ENCODE measurements around the gene OPCML. TPM values are rescaled to one million over a fixed set of nuclear protein-coding genes. Genes with fewer than 3 reads are reported as not detected.

Gene OPCML
- total RNA-seq, 2 experiments from 2014 or later, result not detected

DNA sequence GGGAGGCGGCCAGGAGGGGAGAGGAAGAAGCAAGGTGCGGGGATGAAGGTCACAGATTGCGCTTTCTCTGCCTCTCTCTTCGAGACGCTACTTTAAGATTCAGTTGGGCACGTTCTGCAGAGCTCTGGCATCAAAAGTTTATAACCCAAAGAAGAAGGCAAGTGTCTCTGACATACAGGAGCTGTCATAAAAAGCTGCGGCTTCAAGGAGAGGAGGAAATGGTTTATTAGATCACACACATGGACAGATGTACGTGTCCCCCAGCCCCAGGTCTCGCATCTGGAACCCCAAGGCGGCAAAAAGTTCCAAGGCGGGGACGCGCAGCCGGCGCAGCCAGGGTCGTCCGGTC is 589.0 kb downstream of the OPCML start:
- ChIA-PET CTCF (interaction anchor here (0.8 to 1.4 kb wide), 3 partner anchors 8 to 338 kb away, joined by 3 read pairs; no protein-coding TSS in a partner anchor), POLR2A (no interaction called here)
- Mint-ChIP-seq H3K9me3 (ENCODE audit: low read depth) (no peaks in the 10 kb centered on the region), H3K4me3 (no peak overlapping the region), H3K27ac (no peak overlapping the region), H3K36me3 (ENCODE audit: low read depth) (no peaks in the 10 kb centered on the region), H3K27me3 (peaks cover 23% of the 10 kb centered on the region), H3K4me1 (peaks cover 2% of the 10 kb centered on the region)
- DNase-seq, result no peak
- intact Hi-C loops (cut with DNase I, micrococcal nuclease), result loop anchor here in 1 of 2 experiments (5.0 kb wide), 1 partner anchor 1246 kb away; no protein-coding TSS in a partner anchor
- no peak for ATAC-seq

- H3K4me1 Mint-ChIP-seq, result peaks cover 2% of the 10 kb centered on the region
- H3K27ac Mint-ChIP-seq, result no peak overlapping the region
- H3K4me3 Mint-ChIP-seq, result no peak overlapping the region
- DNase-seq, result no peak
- no peaks in the 10 kb centered on the region for H3K9me3 Mint-ChIP-seq (ENCODE audit: low read depth)
- ChIA-PET CTCF (interaction anchor here (1.0 to 1.4 kb wide), 2 partner anchors 11 to 337 kb away, joined by 3 read pairs; no protein-coding TSS in a partner anchor), POLR2A (no interaction called here)
- no peak for ATAC-seq
- peaks cover 23% of the 10 kb centered on the region for H3K27me3 Mint-ChIP-seq
- intact Hi-C loops (cut with DNase I, micrococcal nuclease), result loop anchor here in 1 of 2 experiments (5.0 kb wide), 1 partner anchor 1245 kb away; no protein-coding TSS in a partner anchor
- no peaks in the 10 kb centered on the region for H3K36me3 Mint-ChIP-seq (ENCODE audit: low read depth)
These were observed 589.5 kb downstream of the OPCML start for GRCh38 chr11:132942611-132943356.

DNA sequence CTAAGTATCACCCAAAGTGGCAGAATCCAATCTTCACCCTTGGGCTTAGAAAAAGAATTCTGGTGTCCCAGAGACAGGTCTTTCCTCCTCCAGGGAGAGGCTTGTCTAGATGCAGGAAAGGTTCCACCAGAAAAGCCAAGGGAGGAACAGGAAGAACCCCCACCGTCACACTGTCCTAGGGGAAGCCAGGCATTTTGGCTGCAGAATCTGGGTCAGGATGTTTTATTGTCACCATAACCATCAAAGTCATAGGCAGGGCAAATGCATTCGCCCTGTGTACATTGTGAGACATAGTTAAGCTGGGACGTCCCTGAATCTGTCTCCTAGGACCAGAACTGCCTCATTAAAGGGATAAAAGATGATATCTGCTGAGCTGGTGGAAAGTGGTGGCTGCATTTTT is 590.5 kb downstream of the OPCML start:
- intact Hi-C loops (cut with DNase I, micrococcal nuclease), result loop anchor here (1.0 to 5.0 kb wide), 4 partner anchors 662 to 1244 kb away; no protein-coding TSS in a partner anchor
- CTCF ChIA-PET, result interaction anchor here (0.6 to 2.6 kb wide), 10 partner anchors 8 to 1019 kb away, joined by 3 to 11 read pairs (median 5); no protein-coding TSS in a partner anchor

DNA sequence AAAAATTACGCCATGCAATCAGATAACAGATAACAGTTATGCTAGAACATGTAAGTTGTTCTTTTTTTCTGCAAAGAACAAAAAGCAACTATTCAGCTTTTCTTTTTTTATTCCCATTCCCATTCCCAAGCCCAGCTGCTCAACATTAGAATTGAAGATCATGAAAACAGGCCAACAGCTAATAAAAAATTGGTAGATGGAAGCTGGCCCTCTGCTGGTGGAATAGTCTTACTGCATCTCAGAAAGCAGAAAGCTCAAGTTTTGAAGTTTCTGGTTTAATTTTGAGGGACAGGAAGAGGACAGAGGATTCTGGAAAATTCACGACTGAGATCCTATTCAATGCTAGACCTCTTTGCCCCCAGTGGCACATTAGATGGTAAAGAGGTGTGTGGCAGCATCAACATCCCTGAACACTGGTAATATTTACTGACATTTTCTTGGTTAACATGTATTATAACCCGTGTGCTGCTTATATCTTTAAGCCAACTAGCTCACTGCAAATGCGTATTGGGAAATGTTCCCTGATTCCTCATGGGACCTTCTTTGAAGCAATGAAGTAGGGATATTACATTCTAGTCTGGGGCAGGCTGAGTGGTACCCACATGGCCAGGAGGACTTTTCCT is 591.2 kb downstream of the OPCML start:
- ATAC-seq (no peak), DNase-seq (peak; percentile 21)
- H3K9me3 Mint-ChIP-seq (ENCODE audit: low read depth), result no peaks in the 10 kb centered on the region
- H3K4me3 Mint-ChIP-seq, result no peak overlapping the region
- H3K4me1 Mint-ChIP-seq, result peaks cover 2% of the 10 kb centered on the region
- H3K36me3 Mint-ChIP-seq (ENCODE audit: low read depth), result no peaks in the 10 kb centered on the region
- no peak overlapping the region for H3K27ac Mint-ChIP-seq
- POLR2A ChIA-PET, result interaction anchor here (0.6 kb wide), 1 partner anchor 40 kb away, joined by 3 read pairs; no protein-coding TSS in a partner anchor
- intact Hi-C loops (cut with DNase I, micrococcal nuclease), result loop anchor here (1.0 to 5.0 kb wide), 4 partner anchors 662 to 1244 kb away; no protein-coding TSS in a partner anchor
- peaks cover 23% of the 10 kb centered on the region for H3K27me3 Mint-ChIP-seq
- CTCF ChIA-PET, result interaction anchor here (0.6 to 2.6 kb wide), 23 partner anchors 9 to 1249 kb away, joined by 3 to 11 read pairs (median 4); no protein-coding TSS in a partner anchor

More for the DNA sequence above, 590.5 kb downstream of the OPCML start:
- POLR2A ChIA-PET, result no interaction called here
- H3K27me3 Mint-ChIP-seq, result peaks cover 23% of the 10 kb centered on the region
- ATAC-seq (no peak), DNase-seq (no peak)
- peaks cover 2% of the 10 kb centered on the region for H3K4me1 Mint-ChIP-seq
- H3K4me3 Mint-ChIP-seq, result no peak overlapping the region
- H3K36me3 Mint-ChIP-seq (ENCODE audit: low read depth), result no peaks in the 10 kb centered on the region
- no peaks in the 10 kb centered on the region for H3K9me3 Mint-ChIP-seq (ENCODE audit: low read depth)
- no peak overlapping the region for H3K27ac Mint-ChIP-seq

DNA sequence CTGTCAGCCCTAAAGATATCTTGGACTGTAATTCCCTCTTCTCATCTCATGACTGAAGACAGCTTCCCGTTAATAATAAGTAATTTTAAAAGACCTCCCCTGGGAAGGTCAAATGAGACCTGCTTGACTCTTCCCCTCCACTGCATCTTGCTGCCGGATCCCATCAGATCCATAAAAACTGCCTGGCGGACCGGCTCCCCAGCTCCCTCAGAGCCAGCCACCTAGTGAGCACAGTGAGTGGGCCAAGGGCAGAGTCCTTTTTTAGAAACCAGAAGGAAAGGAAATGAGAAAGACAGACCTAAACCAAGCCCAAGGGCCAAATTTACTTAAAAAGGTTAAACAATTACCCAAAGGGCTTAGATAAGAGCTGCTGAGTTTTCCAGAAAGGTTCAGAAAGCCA is 595.3 kb downstream of the OPCML start:
- no peak for ATAC-seq
- H3K4me1 Mint-ChIP-seq, result no peaks in the 10 kb centered on the region
- POLR2A ChIA-PET, result no interaction called here

GRCh38 chr11:132935383-132935782 is 596.9 kb downstream of the OPCML start:
- no peak for DNase-seq
- CTCF ChIA-PET, result no interaction called here
- Mint-ChIP-seq H3K27me3 (peaks cover 3% of the 10 kb centered on the region), H3K36me3 (ENCODE audit: low read depth) (no peaks in the 10 kb centered on the region), H3K4me1 (no peaks in the 10 kb centered on the region), H3K9me3 (ENCODE audit: low read depth) (no peaks in the 10 kb centered on the region), H3K27ac (no peak overlapping the region), H3K4me3 (no peak overlapping the region)
- POLR2A ChIA-PET, result no interaction called here
- intact Hi-C loops (cut with DNase I, micrococcal nuclease), result no loop called here
- no peak for ATAC-seq

More for the DNA sequence above, 595.3 kb downstream of the OPCML start:
- no peak for DNase-seq
- Mint-ChIP-seq H3K36me3 (ENCODE audit: low read depth) (no peaks in the 10 kb centered on the region), H3K4me3 (no peak overlapping the region), H3K27ac (no peak overlapping the region), H3K27me3 (peaks cover 6% of the 10 kb centered on the region), H3K9me3 (ENCODE audit: low read depth) (no peaks in the 10 kb centered on the region)
- CTCF ChIA-PET, result no interaction called here
- intact Hi-C loops (cut with DNase I, micrococcal nuclease), result no loop called here

- Mint-ChIP-seq H3K36me3 (ENCODE audit: low read depth) (no peaks in the 10 kb centered on the region), H3K27ac (no peak overlapping the region), H3K27me3 (peaks cover 3% of the 10 kb centered on the region), H3K4me1 (no peaks in the 10 kb centered on the region), H3K4me3 (no peak overlapping the region), H3K9me3 (ENCODE audit: low read depth) (no peaks in the 10 kb centered on the region)
- ATAC-seq, result no peak
- POLR2A ChIA-PET, result no interaction called here
- DNase-seq, result no peak
- intact Hi-C loops (cut with DNase I, micrococcal nuclease), result no loop called here
- CTCF ChIA-PET, result no interaction called here
These were observed 598.6 kb downstream of the OPCML start for GRCh38 chr11:132933703-132934102.

DNA sequence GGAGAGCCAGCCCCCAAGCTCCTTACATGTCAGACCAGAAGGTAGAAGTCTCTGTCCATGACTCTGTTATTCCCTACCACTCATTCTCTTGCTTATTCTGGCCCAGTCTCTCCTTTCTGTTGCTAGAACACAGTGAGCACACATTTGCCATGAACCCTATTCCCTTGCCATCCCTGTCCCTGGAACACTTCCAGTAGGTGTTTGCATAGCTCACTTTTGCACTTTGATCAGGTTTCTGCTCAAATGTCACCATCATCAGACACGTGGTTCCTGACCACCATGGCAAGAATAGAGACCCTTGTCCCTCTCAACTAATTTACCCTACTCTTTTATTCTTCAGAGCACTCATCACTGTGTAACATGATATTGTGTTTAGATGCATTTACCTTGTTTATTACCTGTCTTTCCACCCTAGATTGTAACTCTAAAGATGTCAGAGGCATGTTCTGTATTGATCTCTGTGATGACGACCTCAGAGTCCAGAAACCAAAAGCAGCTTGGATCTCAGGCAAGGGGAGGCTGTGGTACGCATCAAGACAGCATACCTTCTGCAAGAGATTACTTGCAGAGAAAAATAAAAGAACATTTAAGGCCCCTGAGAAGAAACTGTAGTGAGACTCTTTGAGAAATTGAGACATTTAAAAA is 606.4 kb downstream of the OPCML start:
- POLR2A ChIA-PET, result no interaction called here
- Mint-ChIP-seq H3K27me3 (peaks cover 7% of the 10 kb centered on the region), H3K4me1 (no peaks in the 10 kb centered on the region), H3K9me3 (ENCODE audit: low read depth) (no peaks in the 10 kb centered on the region), H3K4me3 (no peak overlapping the region), H3K36me3 (ENCODE audit: low read depth) (no peaks in the 10 kb centered on the region), H3K27ac (no peak overlapping the region)
- ATAC-seq (no peak), DNase-seq (no peak)
- CTCF ChIA-PET, result interaction anchor here (1.2 to 1.7 kb wide), 2 partner anchors 14 kb away, joined by 3 to 8 read pairs; no protein-coding TSS in a partner anchor
- intact Hi-C loops (cut with DNase I, micrococcal nuclease), result no loop called here

- Mint-ChIP-seq H3K36me3 (ENCODE audit: low read depth) (no peaks in the 10 kb centered on the region), H3K9me3 (ENCODE audit: low read depth) (no peaks in the 10 kb centered on the region), H3K27ac (no peak overlapping the region), H3K27me3 (peaks cover 4% of the 10 kb centered on the region), H3K4me3 (no peak overlapping the region), H3K4me1 (no peaks in the 10 kb centered on the region)
- DNase-seq (no peak), ATAC-seq (no peak)
- intact Hi-C loops (cut with DNase I, micrococcal nuclease), result no loop called here
- ChIA-PET CTCF (no interaction called here), POLR2A (no interaction called here)
These were observed 610.7 kb downstream of the OPCML start for GRCh38 chr11:132921597-132921996.

DNA sequence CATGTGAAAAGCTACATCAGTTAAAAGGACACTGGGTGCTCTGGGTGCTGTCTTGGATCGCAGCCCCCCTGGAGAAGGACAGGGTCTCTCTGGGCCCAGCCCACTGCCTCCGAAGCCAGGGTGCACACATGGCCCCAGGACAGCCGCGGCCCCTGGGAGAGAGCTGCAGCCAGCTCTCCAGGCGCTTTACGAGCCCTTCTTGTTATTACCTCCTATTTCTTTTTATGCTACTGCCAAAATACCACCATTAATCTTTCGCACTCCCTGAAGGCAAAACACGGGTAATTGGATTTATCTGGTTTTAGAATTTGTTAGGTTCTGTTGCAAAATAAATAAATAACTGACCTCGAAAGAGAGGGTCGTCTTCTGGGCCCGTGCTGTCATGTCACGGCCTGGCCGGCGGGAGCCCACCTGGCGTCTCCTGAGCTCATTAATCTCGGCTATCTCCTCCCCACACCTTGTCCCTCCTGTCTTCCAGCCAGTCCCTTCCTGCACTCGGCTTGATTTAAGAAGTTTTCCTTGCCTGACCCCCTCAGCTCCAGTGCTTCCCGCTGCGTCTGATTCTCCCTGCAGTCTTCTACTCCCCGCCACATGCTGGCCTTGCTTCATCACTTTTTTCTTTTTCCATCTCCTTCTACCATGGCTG is 611.7 kb downstream of the OPCML start:
- intact Hi-C loops (cut with DNase I, micrococcal nuclease), result no loop called here
- Mint-ChIP-seq H3K27me3 (no peaks in the 10 kb centered on the region), H3K36me3 (ENCODE audit: low read depth) (no peaks in the 10 kb centered on the region), H3K27ac (no peak overlapping the region), H3K4me3 (no peak overlapping the region), H3K9me3 (ENCODE audit: low read depth) (no peaks in the 10 kb centered on the region), H3K4me1 (no peaks in the 10 kb centered on the region)
- ATAC-seq (no peak), DNase-seq (no peak)
- POLR2A ChIA-PET, result no interaction called here
- CTCF ChIA-PET, result no interaction called here

GRCh38 chr11:132914600-132914999 is 617.7 kb downstream of the OPCML start:
- Mint-ChIP-seq H3K9me3 (ENCODE audit: low read depth) (no peaks in the 10 kb centered on the region), H3K27me3 (peaks cover 2% of the 10 kb centered on the region), H3K4me1 (no peaks in the 10 kb centered on the region), H3K4me3 (no peak overlapping the region), H3K36me3 (ENCODE audit: low read depth) (no peaks in the 10 kb centered on the region), H3K27ac (no peak overlapping the region)
- no peak for DNase-seq
- intact Hi-C loops (cut with DNase I, micrococcal nuclease), result no loop called here
- ChIA-PET CTCF (no interaction called here), POLR2A (no interaction called here)
- no peak for ATAC-seq
